HG03060 (cell line): ENCODE results near the gene GLOD5.

ENCODE experiments used
- ATAC-seq: cut with Tn5 transposase; IDR thresholded peaks from one replicate; pipeline ENCODE4 v1.9.1; 2021; ENCODE audit warnings: low read depth, moderate number of reproducible peaks; ENCODE audit not compliant: unreplicated experiment

The GLOD5 gene

DNA sequence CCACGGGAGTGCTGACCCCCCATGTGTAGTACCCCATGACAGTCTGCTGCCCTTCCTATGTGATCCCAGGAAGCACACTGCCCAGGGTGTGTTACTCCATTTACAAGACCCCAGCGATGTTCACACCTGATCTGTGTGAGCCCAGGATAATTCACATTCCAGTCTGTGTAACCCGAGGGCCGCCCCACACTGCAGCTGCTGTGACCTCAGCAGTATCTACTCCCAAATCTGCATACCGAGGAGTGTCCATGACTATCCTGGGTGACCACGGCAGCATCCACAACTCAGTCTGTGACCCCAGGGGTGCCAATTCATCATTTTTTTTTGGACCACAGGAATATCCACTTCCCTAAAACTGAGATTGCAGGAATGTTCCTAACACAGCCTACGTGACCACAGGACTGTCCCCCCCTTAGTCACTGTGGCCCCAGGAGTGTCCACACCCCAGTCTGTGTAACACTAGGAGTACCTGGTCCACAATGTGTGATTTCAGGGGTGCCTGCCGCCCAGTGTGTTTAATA, 7.8 kb upstream of the GLOD5 start:
- ATAC-seq = no peak

DNA sequence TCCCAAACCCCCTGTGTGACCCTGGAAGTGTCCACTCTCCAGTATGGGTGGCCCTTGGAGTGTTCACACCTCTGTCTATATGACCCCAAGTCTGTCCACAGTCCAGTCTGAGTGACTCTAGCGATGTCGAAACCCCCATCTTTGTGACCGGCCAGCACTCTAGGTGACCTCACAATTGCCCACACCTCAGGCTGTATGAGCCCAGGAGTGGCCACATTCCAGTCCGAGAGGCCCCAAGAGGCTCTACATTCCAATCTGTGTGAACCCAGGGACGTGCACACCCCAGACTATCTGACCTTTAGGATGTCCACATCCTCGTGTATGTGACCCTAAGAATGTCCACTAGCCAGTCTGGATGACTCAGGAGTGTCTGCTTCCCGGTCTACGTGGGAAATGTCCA, 7.3 kb upstream of the GLOD5 start:
- no peak for ATAC-seq

DNA sequence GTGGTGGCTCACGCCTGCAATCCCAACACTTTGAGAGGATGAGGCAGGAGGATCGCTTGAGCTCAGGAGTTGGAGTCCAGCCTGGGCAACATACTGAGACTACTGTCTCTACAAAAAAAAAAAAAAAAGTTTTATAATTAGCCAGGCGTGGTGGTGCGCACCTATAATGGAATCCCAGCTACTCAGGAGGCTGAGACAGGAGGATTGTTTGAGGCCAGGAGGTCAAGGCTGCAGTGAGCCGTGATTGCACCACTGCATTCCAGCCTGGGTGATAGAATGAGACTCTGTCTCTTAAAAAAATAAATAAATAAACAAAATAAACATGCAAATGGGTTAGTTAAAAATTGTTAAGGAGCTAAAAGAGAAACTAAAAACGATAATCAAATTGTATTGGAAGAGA, 7.7 kb downstream of the GLOD5 start:
- ATAC-seq = no peak

DNA sequence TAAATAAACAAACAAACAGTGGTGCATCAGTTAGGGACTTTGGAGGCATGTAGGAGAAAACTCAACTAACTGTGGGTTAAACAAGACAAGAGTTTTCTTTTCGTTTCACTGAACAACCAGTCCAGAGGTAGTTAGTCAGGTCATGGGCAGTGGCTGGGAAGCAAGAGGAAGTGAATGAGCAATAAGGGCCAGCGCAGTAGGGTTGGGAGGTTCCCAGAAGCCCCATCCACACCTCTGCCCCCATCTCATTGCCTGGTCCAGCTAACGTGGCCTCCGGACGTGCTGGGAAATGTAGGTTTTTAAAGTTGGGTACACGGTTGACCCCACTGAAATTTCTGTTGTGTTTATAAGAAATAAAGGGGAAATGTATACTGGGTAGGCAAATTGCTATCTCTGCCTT, 8.7 kb downstream of the GLOD5 start:
- no peak for ATAC-seq

DNA sequence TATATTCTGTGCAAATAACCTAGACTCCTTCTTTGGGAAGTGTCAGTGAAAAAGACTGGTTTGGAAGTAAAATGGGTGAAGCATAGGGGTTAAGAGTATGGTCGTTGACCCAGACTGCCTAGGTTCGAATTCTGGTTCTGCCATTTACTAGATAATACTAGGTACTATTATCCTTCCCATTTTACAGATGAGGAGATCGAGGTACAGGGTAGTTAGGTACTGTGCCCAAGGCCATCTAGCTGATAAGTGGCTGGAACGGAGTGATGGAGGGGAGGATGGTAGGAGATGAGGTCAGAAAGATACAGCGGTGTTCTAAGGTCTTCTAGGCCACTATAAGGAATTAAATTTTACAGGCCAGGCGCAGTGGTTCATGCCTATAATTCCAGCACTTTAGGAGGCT, 11.1 kb downstream of the GLOD5 start:
- no peak for ATAC-seq

DNA sequence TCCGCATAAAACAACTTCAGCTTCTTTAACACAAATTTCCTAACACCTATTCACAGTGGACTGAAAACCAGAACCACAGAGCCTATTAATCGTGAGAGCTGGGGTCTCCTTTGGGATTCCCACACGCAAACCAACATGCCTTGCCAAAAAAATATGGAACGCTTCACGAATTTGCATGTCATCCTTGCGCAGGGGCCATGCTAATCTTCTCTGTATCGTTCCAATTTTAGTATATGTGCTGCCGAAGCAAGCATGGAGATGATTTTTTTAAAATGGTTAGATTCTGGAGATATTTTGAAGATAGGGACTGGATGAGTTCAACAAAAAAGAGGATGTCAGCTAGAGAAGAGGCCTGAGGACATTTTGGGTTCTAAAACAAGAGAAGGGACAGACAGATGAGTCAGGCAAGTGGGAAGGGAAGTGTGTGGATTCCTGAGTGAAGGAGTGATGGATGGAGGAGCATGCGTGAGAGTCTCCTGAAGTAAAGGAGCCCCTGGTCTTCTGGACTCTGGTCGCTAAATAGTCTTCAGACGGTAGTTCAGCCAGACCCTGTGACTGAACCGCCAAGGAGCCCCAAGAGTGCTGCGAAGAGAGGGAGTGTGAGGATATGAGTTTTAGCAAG, 15.4 kb downstream of the GLOD5 start:
- no peak for ATAC-seq

DNA sequence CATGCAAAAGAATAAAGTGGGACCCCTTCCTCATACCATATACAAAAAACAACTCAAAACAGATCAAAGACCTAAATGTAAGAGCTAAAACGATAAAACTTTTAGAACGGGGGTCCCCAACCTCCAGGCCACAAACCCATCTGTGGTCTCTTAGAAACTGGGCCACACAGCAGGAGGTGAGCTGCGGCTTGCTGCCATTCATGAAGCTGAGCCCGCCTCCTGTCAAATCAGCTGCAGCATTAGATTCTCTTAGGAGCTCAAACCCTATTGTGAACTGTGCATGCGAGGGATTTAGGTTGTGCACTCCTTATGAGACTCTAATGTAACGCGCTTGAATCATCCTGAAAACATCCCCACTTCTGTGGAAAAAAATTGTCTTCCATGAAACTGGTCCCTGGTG, 17.9 kb downstream of the GLOD5 start:
- no peak for ATAC-seq

DNA sequence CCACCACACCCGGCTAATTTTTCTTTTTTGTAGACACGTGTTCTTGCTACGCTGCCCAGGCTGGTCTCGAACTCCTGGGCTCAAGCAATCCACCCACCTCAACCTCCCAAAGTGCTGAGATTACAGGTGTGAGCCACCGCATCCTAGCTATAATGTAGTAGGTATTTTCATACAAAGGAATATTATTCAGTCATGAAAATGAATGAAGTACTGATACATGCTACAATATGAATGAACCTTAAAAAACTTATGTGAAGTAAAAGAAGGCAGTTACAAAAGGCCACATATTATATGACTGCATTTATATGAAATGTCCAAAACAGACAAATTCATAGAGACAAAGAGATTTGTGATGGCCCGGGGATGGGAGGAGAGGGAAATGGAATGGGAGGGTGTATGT, 20.2 kb downstream of the GLOD5 start:
- ATAC-seq = no peak

DNA sequence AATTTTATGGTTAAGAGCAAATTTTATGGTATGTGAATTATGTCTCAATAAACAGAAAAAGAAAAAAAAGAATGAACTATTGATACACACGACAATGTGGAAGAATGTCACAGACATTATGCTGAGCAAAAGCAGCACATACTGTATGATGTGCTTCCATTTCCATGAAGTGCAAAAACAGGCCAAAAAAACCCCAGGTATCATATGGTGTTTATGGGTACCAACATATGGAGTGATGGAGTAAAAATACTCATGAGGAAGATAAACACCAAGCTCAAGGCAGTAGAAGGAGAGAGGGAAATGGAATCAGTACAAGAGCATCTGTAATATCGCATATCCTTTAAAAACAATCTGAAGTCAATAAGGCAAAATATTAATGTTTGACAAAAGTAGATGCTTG, 20.7 kb downstream of the GLOD5 start:
- ATAC-seq = no peak

DNA sequence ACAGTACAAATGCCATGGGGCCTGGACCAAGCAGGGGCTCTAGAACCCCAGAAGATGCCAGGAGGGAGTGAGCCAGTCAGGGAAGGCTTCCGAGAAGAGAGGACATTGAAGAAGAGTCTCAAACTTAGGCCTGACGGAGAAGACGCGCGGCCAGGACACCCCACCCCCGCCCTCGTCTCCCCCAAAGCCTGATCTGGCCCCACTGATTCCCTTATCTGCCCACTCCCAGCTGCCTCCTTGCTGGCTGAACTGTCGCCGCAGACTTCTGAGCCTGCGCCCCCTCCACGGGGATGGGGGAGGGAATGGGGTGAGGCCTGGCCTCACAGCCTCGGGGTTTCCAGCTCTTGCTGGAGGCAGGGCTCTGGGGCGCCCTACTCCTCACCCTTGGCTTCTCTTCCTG, 21.2 kb downstream of the GLOD5 start:
- ATAC-seq = no peak

DNA sequence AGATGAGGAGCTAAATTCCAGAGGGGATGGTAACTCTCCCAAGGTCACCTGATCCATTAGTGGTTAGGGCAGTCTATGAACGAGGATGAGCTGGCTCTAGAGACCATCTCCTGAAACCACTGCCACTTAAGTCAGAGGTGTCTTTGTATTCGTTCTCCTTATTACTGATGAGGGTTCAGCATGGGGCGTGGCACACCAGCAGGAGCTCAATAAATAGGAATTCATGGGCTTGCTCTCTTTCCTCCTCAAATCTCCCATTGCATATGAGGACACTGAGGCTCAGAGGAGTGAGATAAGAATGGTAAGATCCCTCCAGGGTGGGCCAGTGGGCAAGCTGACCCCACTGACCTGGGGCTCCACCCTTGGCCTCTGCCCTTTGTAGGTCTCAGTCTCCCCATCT, 23.2 kb downstream of the GLOD5 start:
- no peak for ATAC-seq

DNA sequence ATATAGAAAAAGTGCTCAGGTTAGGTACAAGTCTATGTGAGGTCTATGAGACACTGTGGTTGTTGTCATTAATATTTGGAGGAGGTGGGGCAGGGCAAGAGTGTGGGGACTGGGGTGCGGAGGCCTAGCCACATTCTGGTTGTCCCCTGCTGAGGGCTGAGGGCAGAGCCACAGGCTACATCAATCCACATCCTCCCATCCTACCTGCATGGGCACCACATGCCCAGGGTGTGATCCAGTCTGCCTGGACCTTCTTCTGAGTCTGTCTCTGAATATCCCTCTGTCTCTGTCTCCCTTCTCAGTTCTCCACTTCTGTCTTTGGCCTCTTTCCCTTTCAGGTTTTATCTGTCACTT, 23.6 kb downstream of the GLOD5 start:
- ATAC-seq = no peak

DNA sequence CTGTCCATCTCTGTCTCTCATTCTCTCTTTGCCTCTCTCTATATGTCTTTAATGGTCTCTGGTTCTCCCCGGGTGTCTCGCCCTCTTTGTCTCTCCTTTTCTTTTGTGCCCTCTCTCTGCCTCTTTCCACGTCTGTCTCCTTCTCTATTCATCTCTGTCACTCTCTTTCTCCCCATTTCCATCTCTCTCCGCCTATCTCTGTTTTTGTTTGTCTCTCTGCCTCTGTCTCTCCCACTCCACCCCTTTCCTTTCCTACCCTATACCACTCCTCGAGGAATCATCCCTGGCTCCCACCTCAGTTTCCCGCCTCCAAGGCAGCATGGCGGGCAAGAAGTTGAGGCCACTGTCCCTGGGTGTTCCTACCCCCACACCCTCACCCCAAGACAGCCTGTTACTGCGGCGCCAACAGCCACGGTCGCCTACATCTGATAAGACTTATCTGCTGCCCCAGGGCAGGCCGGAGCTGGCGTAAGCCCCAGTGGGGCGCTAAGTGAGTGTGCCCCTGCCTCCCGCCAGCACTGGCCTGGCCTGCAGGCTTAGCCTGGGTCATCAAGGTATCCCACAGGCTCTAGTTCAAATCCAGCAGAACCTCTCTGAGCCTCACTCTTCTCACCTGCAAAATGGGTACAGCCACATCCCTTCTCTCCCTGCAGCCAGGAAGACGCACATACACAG, 24.1 kb downstream of the GLOD5 start:
- ATAC-seq = no peak

DNA sequence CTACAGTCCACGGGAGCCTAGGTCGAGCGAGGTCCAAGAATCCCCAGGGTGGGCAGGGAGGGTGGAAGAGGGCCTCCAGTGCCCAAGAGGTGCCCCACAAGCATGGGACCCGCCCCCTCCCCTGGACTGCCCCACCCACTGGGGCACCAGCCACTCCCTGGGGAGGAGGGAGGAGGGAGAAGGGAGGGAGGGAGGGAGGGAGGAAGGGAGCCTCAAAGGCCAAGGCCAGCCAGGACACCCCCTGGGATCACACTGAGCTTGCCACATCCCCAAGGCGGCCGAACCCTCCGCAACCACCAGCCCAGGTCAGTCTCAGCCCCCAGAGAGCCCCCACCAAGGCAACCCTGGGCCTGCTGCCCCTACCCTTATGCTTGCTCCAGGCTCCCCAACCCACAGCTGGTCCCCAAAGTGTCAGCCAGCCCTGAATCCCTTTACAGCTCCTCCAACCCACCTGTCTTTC, 24.8 kb downstream of the GLOD5 start, which contains the start of gene GATA1:
Gene GATA1, plus strand, starts transcription at position 250 of the 460 bp plus-strand sequence. CDS start 4,520 bp downstream, outside the sequence.
- no peak for ATAC-seq

DNA sequence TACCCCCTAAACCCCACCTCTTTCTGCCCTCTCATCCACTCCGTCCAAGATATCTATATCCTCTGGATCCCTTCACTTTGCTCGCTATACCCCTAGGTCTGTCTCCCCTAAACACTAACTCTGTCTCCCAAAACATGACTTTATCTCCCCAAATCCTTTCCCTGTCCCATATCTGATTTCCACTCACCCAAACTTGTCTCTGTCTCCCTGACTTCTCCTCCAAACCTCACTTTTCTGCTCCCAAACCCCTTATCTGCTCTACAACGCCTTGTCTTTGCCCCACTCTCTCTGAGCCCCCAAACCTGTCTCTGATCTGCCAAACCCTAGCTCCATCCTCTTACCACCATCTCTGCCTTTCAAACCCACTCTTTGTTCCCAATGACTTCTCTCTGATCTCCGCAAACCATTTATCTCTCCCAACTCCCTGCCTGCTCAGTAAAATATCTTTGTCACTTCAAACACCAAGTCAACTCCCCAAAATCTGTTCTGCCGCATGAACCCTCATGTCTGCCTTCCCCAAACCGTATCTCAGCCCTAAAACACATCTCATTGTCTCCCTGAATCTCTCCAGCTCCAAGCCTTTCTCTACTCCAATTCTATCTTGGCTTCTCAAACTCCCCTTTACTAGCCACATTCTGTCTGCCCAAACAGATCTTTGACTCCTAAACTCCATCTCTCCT, 25.4 kb downstream of the GLOD5 start:
- no peak for ATAC-seq

DNA sequence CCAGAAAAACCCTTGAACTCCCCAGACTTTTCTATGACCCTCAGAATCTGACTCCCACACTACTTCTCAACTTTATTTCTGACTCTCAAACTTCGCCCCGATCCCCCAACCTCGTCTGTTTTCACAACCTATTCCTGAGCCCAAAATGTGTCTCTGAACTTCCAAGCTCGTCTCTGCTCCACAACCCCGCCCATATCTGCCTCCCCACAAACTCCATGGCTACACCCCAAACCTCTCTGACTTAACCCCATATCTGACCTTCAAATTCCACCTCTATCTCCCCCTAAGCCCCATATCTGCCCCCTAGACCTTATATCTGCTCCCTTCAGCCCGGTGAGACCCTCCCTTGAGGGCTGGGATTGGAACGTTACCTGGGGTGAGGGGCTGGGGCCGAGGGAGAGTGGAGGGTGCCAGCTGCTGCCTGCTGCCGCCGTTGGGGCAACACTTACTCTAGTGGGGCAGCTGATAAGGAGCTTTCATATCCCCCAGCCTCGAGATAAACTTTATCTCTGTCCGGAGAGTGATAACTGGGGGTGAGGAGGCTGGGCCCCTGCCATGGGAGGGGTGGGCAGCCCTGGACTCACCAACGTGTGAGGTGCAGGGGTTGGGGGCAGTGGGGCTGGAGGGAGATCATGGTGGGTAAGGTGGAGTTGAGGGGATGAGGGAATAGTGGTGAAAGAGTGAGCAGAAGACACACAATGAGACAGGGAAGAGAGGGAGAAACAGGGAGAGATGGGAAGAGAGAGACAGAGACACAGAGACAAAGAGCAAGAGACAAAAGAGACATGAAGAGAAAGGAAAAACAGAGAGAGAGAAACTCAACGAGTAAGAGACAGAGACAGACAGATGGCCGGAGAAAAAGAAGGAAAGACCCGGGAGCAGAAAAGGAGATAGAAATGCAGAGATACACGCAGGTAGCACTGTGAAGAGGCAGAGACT, 26.2 kb downstream of the GLOD5 start:
- no peak for ATAC-seq

DNA sequence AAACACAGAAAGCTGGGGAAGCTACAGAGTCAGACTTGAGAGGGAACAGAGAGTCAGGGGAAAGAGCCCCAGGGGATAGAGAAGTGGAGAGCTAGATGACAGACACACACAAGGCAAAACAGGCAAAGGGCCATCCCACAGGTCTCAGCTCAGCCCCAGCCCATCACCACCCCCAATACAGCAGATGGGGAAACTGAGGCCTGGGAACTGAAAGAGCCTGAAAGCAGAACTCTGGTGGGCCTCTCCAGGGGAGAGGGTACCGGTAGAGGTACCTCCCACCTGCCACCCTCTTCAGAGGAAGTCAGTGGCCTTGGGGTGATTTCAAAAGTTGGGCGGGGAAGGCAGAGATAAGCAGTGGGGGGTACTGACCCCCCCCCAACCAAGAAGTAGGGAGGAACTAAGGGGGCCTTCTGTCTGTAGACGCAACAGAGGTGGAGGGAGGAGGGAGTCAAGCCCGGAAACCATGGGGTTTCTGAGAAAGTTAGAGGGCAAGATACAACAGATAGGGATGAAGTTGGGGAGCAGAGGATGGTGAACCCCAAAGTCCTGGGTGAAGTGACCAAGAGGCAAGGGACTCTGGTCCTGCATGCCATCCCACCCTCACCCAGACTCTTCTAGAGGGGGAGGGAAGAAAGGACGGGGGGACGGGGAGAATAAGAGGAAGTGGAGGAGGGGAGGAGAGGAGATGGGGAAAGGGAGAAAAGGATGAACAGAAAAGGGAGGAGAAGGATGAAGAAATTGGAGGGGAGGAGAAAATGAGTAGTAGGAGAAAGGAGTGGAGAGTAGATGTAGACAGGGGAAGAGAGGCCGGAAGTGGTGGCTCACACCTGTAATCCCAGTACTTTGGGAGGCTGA, 28.0 kb downstream of the GLOD5 start:
- no peak for ATAC-seq

DNA sequence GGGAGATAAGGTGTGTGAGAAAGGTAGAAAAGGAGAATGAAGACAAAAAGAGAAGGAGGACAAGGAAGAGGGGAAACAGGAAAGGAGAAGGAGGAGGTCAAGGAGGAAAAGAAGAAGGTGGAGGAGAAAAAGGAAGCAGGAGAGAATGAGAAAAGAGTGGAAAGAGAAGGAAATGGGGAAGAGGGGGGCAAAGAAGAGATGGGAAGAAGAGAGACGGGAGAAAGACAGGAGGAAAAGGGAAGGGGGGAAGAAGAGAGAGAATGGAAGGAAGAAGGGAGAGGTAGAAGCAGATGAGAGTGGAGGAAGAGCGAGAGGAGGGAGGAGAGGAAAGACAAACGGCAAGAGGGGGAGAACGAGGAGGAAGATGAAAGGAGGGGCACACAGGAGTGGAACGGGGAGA, 28.9 kb downstream of the GLOD5 start:
- ATAC-seq = no peak

DNA sequence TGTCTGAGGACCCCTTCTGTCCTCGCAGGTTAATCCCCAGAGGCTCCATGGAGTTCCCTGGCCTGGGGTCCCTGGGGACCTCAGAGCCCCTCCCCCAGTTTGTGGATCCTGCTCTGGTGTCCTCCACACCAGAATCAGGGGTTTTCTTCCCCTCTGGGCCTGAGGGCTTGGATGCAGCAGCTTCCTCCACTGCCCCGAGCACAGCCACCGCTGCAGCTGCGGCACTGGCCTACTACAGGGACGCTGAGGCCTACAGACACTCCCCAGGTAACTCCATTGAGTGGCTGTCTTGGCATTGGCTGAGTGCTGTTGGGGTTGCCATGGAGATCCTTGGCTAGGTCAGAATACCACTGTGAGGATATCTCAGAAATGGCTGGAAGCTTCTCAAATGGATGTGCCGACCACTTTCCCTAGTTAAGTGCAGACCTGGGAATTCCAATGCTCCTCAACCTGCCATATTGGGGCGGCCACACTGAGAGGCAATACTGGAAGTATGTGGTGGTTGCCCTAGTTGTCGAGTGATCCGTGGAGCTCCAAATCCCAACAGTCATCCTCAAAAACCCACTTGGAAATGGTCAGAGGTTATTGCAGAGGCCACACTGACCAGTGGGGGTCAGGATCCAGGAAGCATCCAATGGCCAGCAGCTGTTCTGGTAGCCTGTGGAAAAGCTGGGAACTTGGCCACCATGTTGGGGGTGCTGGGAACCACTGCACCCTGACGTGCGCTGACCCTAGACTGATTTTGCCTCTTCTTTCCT, 29.7 kb downstream of the GLOD5 start:
- no peak for ATAC-seq
